ENCODE measurements around the gene FOXI1.

DNA sequence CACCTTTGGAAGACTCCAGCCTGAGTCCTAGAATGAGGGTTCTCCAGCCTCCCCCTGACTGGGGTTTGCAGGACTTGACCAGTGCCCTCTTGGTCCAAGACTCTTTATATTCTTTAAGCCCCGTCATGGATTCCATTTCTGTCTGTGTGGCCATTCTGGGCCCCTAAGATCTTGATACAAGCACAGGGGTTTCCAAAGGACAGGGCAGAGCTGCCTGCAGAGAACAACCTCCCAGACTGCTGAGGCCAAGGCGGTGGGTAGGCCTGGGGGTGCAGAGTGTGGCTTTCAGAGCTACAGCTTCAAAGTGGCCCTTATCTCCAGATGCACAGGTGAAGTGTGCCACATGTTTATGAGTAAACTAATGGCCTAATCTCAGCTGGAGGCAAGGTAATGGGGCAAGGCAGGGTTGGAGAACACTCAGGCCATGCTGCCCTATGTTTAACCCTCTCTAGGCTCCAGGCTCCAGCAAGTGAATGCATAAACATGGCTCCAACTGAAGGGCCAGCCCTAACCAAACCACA is 32.1 kb downstream of the FOXI1 start:
- no peak for TF ChIP-seq HDGF (IDR thresholded peaks at IDR 0.05; ENCODE audit: borderline replicate concordance)
- TF ChIP-seq SUZ12 (IDR thresholded peaks at IDR 0.05) = no peak
